ENCODE measurements around the gene HUNK. TPM values are rescaled to one million over a fixed set of nuclear protein-coding genes. Genes with fewer than 3 reads are reported as not detected.

The HUNK gene
- total RNA-seq, 2 donors from 2014 or later, result 5.8 to 8.4 TPM

DNA sequence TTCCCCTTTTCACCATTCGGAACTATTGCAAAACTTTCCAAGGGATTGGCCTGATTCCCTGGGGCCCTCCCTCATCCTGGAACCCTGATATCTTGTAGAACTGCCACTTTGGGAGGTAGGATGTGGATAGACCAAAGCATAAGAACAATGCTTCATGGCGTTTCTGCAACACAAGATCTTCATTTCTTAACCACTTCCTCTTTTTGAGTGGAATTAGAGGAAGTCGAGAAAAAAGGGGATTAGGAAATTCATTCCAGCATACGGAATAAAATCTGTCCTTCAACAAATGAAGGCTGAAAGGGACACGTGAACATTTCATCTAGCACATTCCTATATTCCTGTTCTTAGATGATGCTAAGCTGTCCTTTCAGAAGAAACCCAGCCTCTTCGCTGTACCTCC, 149.3 kb downstream of the HUNK start:
- no peak overlapping the region for H3K9ac ChIP-seq (ENCODE audit: extremely low read depth, low read length, poor library complexity, severe bottlenecking)
- H3K27ac Mint-ChIP-seq, result no peak overlapping the region
- H3K4me1 ChIP-seq (ENCODE audit: control insufficient read depth, insufficient read depth, low read length), result no peaks in the 10 kb centered on the region
- no peak overlapping the region for H3K4me3 ChIP-seq (ENCODE audit: low read length)
- no peak for TF ChIP-seq CTCF (conservative IDR thresholded peaks at IDR 0.05)
- H3K27ac ChIP-seq (ENCODE audit: low read depth, low read length), result no peak overlapping the region
- no peaks in the 10 kb centered on the region for H3K36me3 Mint-ChIP-seq (ENCODE audit: low read depth)
- no peaks in the 10 kb centered on the region for H3K9me3 Mint-ChIP-seq
- no peaks in the 10 kb centered on the region for H3K27me3 Mint-ChIP-seq (ENCODE audit: insufficient read depth)
- H3K27me3 ChIP-seq (ENCODE audit: control insufficient read depth, insufficient read depth, low read length, poor library complexity, severe bottlenecking), result no peaks in the 10 kb centered on the region
- 81 to 94% methylated on average over 5 to 6 of the region's 6 CpGs for WGBS, 2 experiments (ENCODE audit: insufficient coverage in 1 of 2, insufficient read length in 1 of 2)
- no peak overlapping the region for H3K4me3 Mint-ChIP-seq
- no peak for DNase-seq
- H3K4me1 Mint-ChIP-seq, result no peaks in the 10 kb centered on the region
- no peaks in the 10 kb centered on the region for H3K9me3 ChIP-seq (ENCODE audit: control insufficient read depth, low read length)
- no peaks in the 10 kb centered on the region for H3K36me3 ChIP-seq (ENCODE audit: control insufficient read depth, insufficient read depth, low read length)

DNA sequence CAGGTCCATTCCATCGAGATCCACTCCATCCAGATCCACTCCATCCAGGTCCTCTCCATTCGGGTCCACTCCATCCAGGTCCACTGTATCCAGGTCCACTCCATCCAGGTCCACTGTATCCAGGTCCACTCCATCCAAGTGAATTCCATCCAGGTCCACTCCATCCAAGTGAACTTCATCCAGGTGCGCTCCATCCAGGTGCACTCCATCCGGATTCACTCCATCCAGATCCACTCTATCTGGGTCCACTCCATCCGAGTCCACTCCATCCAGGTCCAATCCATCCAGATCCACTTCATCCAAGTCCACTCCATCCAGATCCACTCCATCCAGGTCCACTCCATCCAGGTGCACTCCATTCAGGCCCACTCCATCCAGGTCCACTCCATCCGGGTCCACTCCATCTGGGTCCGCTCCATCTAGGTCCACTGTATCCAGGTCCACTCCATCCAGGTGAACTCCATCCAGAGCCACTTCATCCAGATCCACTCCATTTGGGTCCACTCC, 157.4 kb downstream of the HUNK start:
- Mint-ChIP-seq H3K4me1 (no peaks in the 10 kb centered on the region), H3K27ac (no peak overlapping the region)
- WGBS, 2 experiments (ENCODE audit: insufficient coverage in 1 of 2, insufficient read length in 1 of 2), result 64 to 68% methylated on average over 7 of the region's 7 CpGs

GRCh38 chr21:32034850-32035249, 162.0 kb downstream of the HUNK start:
- Histone ChIP-seq H3K4me3 (ENCODE audit: low read length) (no peak overlapping the region), H3K36me3 (ENCODE audit: control insufficient read depth, insufficient read depth, low read length) (no peaks in the 10 kb centered on the region), H3K9ac (ENCODE audit: extremely low read depth, low read length, poor library complexity, severe bottlenecking) (no peak overlapping the region), H3K27ac (ENCODE audit: low read depth, low read length) (no peak overlapping the region), H3K27me3 (ENCODE audit: control insufficient read depth, insufficient read depth, low read length, poor library complexity, severe bottlenecking) (no peaks in the 10 kb centered on the region), H3K4me1 (ENCODE audit: control insufficient read depth, insufficient read depth, low read length) (no peaks in the 10 kb centered on the region), H3K9me3 (ENCODE audit: control insufficient read depth, low read length) (no peaks in the 10 kb centered on the region)
- Mint-ChIP-seq H3K9me3 (no peaks in the 10 kb centered on the region), H3K4me1 (no peaks in the 10 kb centered on the region), H3K4me3 (no peak overlapping the region), H3K36me3 (ENCODE audit: low read depth) (no peaks in the 10 kb centered on the region), H3K27ac (no peak overlapping the region), H3K27me3 (ENCODE audit: insufficient read depth) (peaks cover 8% of the 10 kb centered on the region)
- peak; percentile 17 for DNase-seq
- TF ChIP-seq CTCF (conservative IDR thresholded peaks at IDR 0.05), result no peak
- 93 to 97% methylated on average over 4 to 5 of the region's 5 CpGs for WGBS, 2 experiments (ENCODE audit: insufficient coverage in 1 of 2, insufficient read length in 1 of 2)

More for the DNA sequence above, 157.4 kb downstream of the HUNK start:
- Histone ChIP-seq H3K4me1 (ENCODE audit: control insufficient read depth, insufficient read depth, low read length) (no peaks in the 10 kb centered on the region), H3K27me3 (ENCODE audit: control insufficient read depth, insufficient read depth, low read length, poor library complexity, severe bottlenecking) (no peaks in the 10 kb centered on the region), H3K4me3 (ENCODE audit: low read length) (no peak overlapping the region), H3K9ac (ENCODE audit: extremely low read depth, low read length, poor library complexity, severe bottlenecking) (no peak overlapping the region), H3K9me3 (ENCODE audit: control insufficient read depth, low read length) (no peaks in the 10 kb centered on the region), H3K27ac (ENCODE audit: low read depth, low read length) (no peak overlapping the region), H3K36me3 (ENCODE audit: control insufficient read depth, insufficient read depth, low read length) (no peaks in the 10 kb centered on the region)
- H3K9me3 Mint-ChIP-seq, result no peaks in the 10 kb centered on the region
- no peak overlapping the region for H3K4me3 Mint-ChIP-seq
- H3K36me3 Mint-ChIP-seq (ENCODE audit: low read depth), result no peaks in the 10 kb centered on the region
- H3K27me3 Mint-ChIP-seq (ENCODE audit: insufficient read depth), result peaks cover 5% of the 10 kb centered on the region
- TF ChIP-seq CTCF (conservative IDR thresholded peaks at IDR 0.05), result no peak
- peak; percentile 26 for DNase-seq
